Mucosa of gallbladder (tissue), 1 donor: ENCODE data around the gene RGS21. TPM values are rescaled to one million over a fixed set of nuclear protein-coding genes. Genes with fewer than 3 reads are reported as not detected.
"Not testable (repeated sequence)": the region's sequence is repeated elsewhere in the genome, so short reads cannot be mapped to it uniquely, and the experiment has no call there.

Experiments used
- DNase-seq: peaks from one replicate; pipeline ENCODE4 v3.0.0-alpha.2; 2020; ENCODE audit warnings: low spot score
- total RNA-seq: library from RNA; stranded (reverse); gene quantifications from one replicate; pipeline ENCODE4 v1.2.1, GENCODE V29; 2021
- donor health status: DM: no; HTN: no; CAD: no.

The RGS21 gene, protein sequence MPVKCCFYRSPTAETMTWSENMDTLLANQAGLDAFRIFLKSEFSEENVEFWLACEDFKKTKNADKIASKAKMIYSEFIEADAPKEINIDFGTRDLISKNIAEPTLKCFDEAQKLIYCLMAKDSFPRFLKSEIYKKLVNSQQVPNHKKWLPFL
- not detected for total RNA-seq

DNA sequence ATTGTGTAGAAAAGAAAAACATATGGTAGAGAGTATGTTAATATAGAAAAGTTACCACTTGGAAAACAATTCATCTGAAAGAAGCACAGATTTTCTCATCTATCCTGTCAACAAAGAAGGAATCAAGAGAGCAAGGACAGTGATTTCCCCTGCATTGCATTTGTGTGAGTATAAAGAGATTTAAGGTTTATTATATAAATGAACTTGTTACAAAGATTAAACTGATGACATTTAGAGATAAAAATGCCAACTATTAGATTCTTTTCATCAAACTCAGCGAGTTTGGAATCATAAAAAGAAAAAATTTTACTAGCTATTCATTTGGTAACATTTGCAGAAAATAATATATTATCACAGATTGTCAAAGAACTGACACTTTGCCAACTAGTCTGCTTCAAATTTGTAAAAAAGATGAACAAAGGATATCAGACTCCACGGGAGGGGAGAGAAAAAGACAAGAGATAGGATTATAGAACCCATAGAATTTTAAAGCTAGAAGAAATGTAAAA lies at the start of gene RGS21:
TSS of gene RGS21 (plus strand) at position 51 of the 509 bp plus-strand sequence. CDS start 26,045 bp downstream, outside the sequence.
- no peak for DNase-seq

GRCh38 chr1:192268468-192269052 lies 48.2 kb upstream of the RGS21 start:
- no peak for DNase-seq

GRCh38 chr1:192270398-192270797 lies 46.4 kb upstream of the RGS21 start:
- DNase-seq = no peak

DNA sequence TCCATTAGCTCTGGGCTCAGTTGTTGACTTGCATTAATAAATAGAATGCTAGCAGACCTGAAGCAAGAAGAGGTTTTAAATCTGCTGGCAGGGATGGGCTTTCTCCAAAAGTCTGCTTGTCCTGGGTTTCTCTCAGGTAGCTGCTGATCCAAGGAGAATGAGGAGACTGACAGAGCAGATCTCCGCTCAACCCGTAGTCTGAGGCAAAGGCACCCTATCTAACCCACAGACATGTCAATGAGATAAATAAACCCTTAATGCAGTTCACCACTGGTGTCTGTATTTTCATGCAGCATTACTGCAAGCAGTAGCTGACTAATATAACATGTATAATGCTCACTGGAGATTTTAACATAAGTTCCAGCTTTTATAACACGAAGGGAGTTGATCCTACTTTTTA lies 44.1 kb upstream of the RGS21 start:
- no peak for DNase-seq

DNA sequence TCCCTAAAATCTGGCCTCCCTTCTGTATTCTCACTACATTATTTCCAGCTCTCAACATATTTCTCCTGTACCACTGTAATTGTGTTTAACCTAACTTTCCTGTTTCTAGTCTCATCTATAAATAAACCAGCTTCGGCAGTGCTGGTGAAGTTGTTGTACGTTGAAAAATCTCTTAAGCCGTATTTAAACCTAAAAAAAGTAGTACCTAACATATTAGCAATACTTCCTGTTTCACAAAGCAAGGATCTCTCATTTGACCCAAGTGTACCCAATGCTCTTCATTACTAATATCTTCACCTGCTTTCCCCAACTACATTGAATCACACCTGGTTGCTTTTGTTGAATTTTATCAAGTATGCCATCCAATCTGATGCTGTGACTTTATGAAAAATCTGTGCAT lies 42.2 kb upstream of the RGS21 start:
- DNase-seq = no peak

DNA sequence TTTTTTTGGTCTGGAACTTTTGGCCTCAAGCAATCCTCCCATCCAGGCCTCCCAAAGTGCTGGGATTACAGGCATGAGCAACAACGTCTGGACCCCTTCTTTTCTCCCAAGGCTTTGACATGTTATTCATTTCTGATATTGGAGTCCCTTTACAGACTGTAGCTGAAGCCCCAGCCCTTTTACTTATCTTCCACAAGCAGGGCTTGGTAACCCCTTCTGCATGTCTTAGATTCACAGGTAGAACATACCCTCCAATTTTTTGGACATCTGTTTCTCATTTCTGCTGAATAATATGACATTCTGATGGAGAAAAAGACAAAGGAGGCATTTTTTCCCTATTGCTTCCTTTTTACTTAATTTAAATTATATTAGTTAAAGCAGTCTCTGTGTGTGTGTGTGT lies 39.2 kb upstream of the RGS21 start:
- DNase-seq = no peak

DNA sequence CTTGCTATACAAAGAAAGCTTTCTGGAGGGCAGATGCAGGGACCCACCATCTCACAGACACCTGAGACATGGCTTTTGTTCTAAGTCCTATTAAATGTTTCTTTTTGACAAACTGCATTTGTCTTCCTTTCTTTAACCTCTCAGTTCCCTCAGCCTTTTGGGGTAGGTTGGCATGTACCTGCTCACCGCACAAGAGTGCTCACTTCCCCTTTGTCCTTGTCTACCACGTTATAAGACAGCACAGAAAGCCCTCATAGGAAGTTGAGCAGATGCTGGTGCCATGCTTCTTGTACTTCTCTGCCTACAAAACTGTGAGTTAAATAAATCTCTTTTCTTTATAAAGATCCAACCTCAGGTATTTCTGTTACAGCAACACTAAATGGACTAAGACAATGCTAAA lies 31.9 kb upstream of the RGS21 start:
- no peak for DNase-seq

GRCh38 chr1:192303029-192303428 lies 13.8 kb upstream of the RGS21 start:
- no peak for DNase-seq

GRCh38 chr1:192308314-192308713 lies 8.5 kb upstream of the RGS21 start:
- not testable (repeated sequence) for DNase-seq

- no peak for DNase-seq
These were observed 5.5 kb upstream of the RGS21 start for GRCh38 chr1:192311281-192311680.

DNA sequence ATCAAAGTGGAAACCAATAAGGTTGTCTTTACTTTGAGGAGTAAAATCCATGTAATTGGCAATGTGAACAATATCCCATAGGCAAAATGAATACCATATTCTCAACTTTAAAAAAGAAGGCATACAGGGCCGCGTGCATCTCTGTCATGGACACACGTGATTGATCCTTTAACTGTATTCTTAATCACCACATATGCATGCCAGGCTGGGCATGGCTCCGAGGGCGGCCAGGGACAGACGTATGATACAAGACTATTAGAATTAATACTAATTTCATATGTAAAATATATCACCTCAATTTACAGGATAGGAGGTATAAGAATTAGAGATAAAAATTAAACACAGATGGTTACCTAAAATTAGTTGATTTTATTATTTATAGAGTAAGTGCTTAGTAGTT lies 11.2 kb downstream of the RGS21 start:
- no peak for DNase-seq

GRCh38 chr1:192342842-192343241 lies 26.1 kb downstream of the RGS21 start:
- no peak for DNase-seq

DNA sequence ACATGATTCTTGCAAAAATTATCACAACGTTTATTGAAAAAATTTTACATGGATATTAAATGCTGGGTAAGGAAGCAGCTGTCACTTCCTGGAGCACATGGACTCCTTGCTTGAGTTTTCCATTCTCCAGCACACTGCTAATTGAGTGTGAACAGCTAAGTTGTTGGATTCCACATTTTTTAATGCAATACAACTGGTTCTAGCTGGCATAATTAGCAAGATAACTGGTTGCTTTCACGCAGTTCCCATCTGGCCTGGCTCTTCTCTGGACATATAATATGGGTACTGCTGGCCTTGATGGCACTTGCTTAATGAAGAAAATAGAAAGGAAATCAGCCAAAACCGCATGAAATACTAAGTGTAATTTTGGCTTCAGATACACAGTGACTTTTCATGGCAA lies 26.6 kb downstream of the RGS21 start:
- DNase-seq = no peak

- no peak for DNase-seq
These were observed 32.5 kb downstream of the RGS21 start for GRCh38 chr1:192349314-192349713.

DNA sequence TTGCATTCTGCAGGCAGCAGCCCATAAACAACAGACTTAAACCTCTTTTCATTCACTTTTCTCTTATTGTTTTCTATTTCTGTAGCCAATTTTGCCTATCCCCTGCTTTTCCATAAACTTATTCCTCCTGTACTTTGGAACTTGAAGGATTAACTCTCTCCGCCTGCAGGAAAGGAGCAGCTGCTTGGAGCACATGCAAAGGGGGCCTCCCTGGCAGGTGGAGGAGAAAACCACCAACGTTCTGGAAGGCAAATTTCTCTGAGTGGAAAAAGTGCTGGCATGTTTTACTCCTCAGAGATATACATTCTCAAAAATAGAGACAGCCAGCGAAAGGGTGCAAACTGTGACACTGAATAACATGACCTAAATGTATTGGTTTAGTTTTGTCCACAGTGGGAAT lies 33.6 kb downstream of the RGS21 start:
- no peak for DNase-seq

DNA sequence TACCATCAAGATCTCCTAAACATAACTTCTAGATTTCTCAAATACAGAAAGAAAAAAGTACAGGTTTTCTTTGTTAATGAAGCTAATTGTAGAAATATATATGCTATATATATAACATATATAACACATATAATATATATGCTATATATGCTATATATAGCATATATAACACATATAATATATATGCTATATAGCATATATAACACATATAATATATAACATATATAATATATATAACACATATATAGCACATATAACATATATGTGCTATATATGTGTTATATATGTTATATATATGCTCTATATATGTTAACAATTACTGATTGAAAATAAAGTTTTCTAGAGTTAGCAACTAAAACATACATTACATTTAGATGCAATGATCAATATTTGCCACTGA lies 34.8 kb downstream of the RGS21 start:
- no peak for DNase-seq

DNA sequence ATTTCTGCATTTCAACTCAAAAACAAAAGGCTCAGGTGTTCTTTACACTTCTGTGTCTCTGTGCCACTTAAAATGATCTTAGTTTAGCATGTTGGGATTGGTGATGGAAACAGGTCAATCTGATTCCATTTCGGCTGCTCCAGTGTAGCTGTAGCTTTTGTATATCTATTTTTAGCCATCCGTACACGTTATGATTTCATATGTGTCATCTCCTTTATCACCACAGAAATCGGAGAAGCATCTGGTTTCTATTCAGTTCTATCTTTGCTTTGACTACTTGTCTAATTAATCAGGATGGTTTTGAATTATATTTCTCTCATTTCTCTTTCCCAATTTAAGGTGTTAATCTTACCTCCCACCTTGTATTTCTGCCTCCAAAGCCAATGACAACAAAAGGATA lies 41.1 kb downstream of the RGS21 start:
- DNase-seq = no peak

- no peak for DNase-seq
These were observed 41.6 kb downstream of the RGS21 start for GRCh38 chr1:192358402-192358801.

GRCh38 chr1:192358822-192359221 lies 42.0 kb downstream of the RGS21 start:
- DNase-seq = no peak

DNA sequence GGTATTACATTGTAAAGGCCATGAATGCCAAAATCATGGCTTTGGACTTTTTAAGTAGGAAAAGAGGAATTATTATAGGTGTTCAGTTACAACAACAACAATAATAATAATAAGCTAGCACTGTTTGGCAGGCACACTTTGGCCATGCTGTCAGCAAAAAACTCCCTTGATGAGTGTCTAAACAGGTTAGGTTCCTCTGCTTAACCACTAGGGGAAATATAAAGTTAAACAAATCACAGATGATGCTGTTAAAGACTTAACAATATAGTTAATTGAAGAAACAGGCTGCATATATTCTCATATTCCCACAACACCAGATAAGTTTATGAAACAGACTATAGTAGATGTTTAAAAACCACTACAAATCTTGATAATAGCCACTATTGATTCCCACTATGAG lies 46.4 kb downstream of the RGS21 start:
- no peak for DNase-seq

- DNase-seq = no peak
These were observed 50.6 kb downstream of the RGS21 start for GRCh38 chr1:192367436-192367835.

DNA sequence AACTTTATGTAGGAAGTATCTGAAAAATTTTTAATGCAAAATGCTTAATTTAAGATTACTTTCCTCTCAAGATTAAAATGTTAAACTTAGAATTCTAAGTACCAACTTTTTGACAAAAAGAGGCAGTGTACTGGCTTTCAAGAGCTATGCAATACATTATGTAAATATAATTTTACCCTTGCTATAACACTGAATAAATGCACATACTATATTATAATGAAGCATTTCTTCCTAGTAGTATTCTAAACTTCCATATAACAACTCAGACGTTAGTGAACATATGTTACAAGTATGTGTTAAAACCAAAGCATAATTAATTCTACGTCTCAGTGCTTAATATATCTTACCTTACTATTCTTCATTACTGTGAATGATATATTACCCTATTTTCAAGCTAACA lies 58.5 kb downstream of the RGS21 start:
- DNase-seq = no peak

GRCh38 chr1:192376374-192376773 lies 59.6 kb downstream of the RGS21 start:
- no peak for DNase-seq

DNA sequence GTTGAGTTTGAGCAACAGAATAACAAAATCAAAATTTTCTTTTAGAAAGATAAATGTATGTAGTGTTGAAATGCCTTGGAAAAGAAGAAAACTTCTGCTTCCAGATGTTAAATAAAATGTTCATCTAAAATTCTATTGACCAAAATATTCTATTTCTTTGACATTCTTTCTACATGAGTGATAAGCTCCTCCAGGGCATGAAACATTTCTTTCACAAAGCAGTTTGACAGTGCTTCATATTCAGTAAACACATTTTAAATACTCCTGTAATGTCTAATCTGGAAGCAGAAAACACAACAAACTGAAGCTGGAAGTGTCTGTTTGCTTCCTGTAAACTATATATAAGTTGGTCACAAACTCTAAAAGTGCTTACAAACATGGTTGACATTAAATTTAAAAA lies 61.5 kb downstream of the RGS21 start:
- no peak for DNase-seq
